Skin epidermis (tissue), 12 donors: ENCODE results near the gene AKT3.

ENCODE experiments used
- H3K27ac ChIP-seq, 21 experiments: fragments of 200-600 bp; sonication (generic) in 11 of 21; one replicate each; pipeline ENCODE4 v1.5.0; 2020; ENCODE audit warnings: mild to moderate bottlenecking in 3 of 21, inconsistent platforms in 2 of 21, moderate library complexity in 2 of 21
- H3K4me3 ChIP-seq, 7 experiments: fragments of 200-600 bp; sonication (generic) in 2 of 7; one replicate each; pipeline ENCODE4 v1.5.0; 2020; ENCODE audit warnings: inconsistent platforms in 2 of 7, mild to moderate bottlenecking in 2 of 7, moderate library complexity in 1 of 7

Gene AKT3

GRCh38 chr1:243500512-243500911 lies 349.5 kb downstream of the AKT3 start:
- Histone ChIP-seq H3K27ac (no peak overlapping the region), H3K4me3 (no peak overlapping the region)

- Histone ChIP-seq H3K27ac (no peak overlapping the region), H3K4me3 (no peak overlapping the region)
Measured at GRCh38 chr1:243499711-243500110, 350.3 kb downstream of the AKT3 start.

- H3K27ac ChIP-seq: no peak overlapping the region
- H3K4me3 ChIP-seq: no peak overlapping the region
Measured at GRCh38 chr1:243499248-243499647, 350.8 kb downstream of the AKT3 start.

GRCh38 chr1:243497939-243498681 lies 351.9 kb downstream of the AKT3 start:
- Histone ChIP-seq H3K27ac (no peak overlapping the region), H3K4me3 (no peak overlapping the region)

- H3K4me3 ChIP-seq: no peak overlapping the region
- H3K27ac ChIP-seq: peak overlapping the region in 4 of 21 experiments; percentile 67 to 82 (median 77)
Measured at GRCh38 chr1:243496806-243497205, 353.2 kb downstream of the AKT3 start.

- Histone ChIP-seq H3K4me3 (no peak overlapping the region), H3K27ac (peak overlapping the region in 13 of 21 experiments; percentile 20 to 82 (median 67))
Measured at GRCh38 chr1:243496187-243496646, 353.8 kb downstream of the AKT3 start.

- Histone ChIP-seq H3K27ac (peak overlapping the region in 13 of 21 experiments; percentile 27 to 82 (median 67)), H3K4me3 (no peak overlapping the region)
Measured at GRCh38 chr1:243495442-243496186, 354.4 kb downstream of the AKT3 start.

GRCh38 chr1:243494741-243495431 lies 355.2 kb downstream of the AKT3 start:
- peak overlapping the region in 6 of 21 experiments; percentile 1 to 82 (median 72) for H3K27ac ChIP-seq
- H3K4me3 ChIP-seq: no peak overlapping the region

GRCh38 chr1:243493156-243494129 lies 356.6 kb downstream of the AKT3 start:
- H3K4me3 ChIP-seq: no peak overlapping the region
- H3K27ac ChIP-seq: no peak overlapping the region

- Histone ChIP-seq H3K27ac (peak overlapping the region in 6 of 21 experiments; percentile 23 to 55 (median 38)), H3K4me3 (no peak overlapping the region)
Measured at GRCh38 chr1:243490748-243491686, 359.0 kb downstream of the AKT3 start.

GRCh38 chr1:243489681-243490546 lies 360.1 kb downstream of the AKT3 start:
- Histone ChIP-seq H3K27ac (peak overlapping the region in 1 of 21 experiments; percentile 31), H3K4me3 (no peak overlapping the region)

- Histone ChIP-seq H3K27ac (peak overlapping the region in 1 of 21 experiments; percentile 13), H3K4me3 (no peak overlapping the region)
Measured at GRCh38 chr1:243489158-243489527, 360.9 kb downstream of the AKT3 start.

- peak overlapping the region in 1 of 21 experiments; percentile 79 for H3K27ac ChIP-seq
Measured at GRCh38 chr1:243488459-243489157, 361.4 kb downstream of the AKT3 start.

GRCh38 chr1:243487649-243488227 lies 362.3 kb downstream of the AKT3 start:
- Histone ChIP-seq H3K4me3 (peak overlapping the region in 6 of 7 experiments; percentile 17 to 40 (median 20)), H3K27ac (peak overlapping the region in 4 of 21 experiments; percentile 18 to 79 (median 56))

More at GRCh38 chr1:243488459-243489157, 361.4 kb downstream of the AKT3 start:
- peak overlapping the region in 3 of 7 experiments; percentile 20 to 40 (median 21) for H3K4me3 ChIP-seq

GRCh38 chr1:243487036-243487648 lies 362.9 kb downstream of the AKT3 start:
- H3K27ac ChIP-seq: peak overlapping the region in 1 of 21 experiments; percentile 79
- H3K4me3 ChIP-seq: peak overlapping the region in 1 of 7 experiments; percentile 18
